Keratinocyte (primary cell): Measurements from ENCODE around the gene CPHXL. TPM values are rescaled to one million over a fixed set of nuclear protein-coding genes. Genes with fewer than 3 reads are reported as not detected.

Experiments used
- DNase-seq: peaks from one replicate; pipeline ENCODE4 v3.0.0-alpha.2; 2011; ENCODE audit warnings: low read depth, missing footprints, low spot score
- FAIRE-seq: peaks from 2 replicates; lab custom pipeline; 2011; peaks lifted over from hg19 to GRCh38; lab: Jason Lieb, UNC
- H2AFZ ChIP-seq: 2 replicates; pipeline ENCODE4 v1.6.0; 2012; ENCODE audit warnings: low read length, control low read depth, inconsistent platforms; ENCODE audit not compliant: control insufficient read depth
- H3K27ac ChIP-seq: 2 replicates; pipeline ENCODE4 v1.5.1; 2011; ENCODE audit warnings: low read length; ENCODE audit not compliant: control insufficient read depth, insufficient read depth
- H3K27me3 ChIP-seq: 3 replicates; pipeline ENCODE4 v1.6.0; 2011; ENCODE audit warnings: low read length; ENCODE audit not compliant: control insufficient read depth, insufficient read depth; ENCODE audit errors: extremely low read depth
- H3K36me3 ChIP-seq, 2 experiments: 2 replicates in 1 of 2; 3 replicates in 1 of 2; pipeline ENCODE4 v1.5.1; 2011; ENCODE audit warnings: low read length in 2 of 2, mild to moderate bottlenecking in 1 of 2; ENCODE audit not compliant: control insufficient read depth in 2 of 2, insufficient read depth in 2 of 2; ENCODE audit errors: extremely low read depth in 1 of 2
- H3K4me1 ChIP-seq: 3 replicates; pipeline ENCODE4 v1.5.1; 2011; ENCODE audit warnings: low read length; ENCODE audit not compliant: control insufficient read depth, insufficient read depth; ENCODE audit errors: extremely low read depth
- H3K4me2 ChIP-seq: 3 replicates; pipeline ENCODE4 v1.6.0; 2011; ENCODE audit warnings: low read depth, low read length; ENCODE audit not compliant: control insufficient read depth, insufficient read depth; ENCODE audit errors: extremely low read depth
- H3K4me3 ChIP-seq, 3 experiments: fragments of 200-600 bp in 1 of 3; sonication (generic) in 1 of 3; 2 replicates in 2 of 3; 3 replicates in 1 of 3; pipeline ENCODE4 v1.5.1; 2011 to 2016; ENCODE audit warnings: low read length in 3 of 3, mild to moderate bottlenecking in 3 of 3, control low read depth in 2 of 3, inconsistent platforms in 1 of 3, low read depth in 1 of 3, mixed read lengths in 1 of 3, mixed run types in 1 of 3, moderate library complexity in 1 of 3; ENCODE audit not compliant: control insufficient read depth in 2 of 3, insufficient read depth in 2 of 3; ENCODE audit errors: extremely low read depth in 1 of 3
- H3K79me2 ChIP-seq: 2 replicates; pipeline ENCODE4 v1.6.0; 2012; ENCODE audit warnings: low read length; ENCODE audit not compliant: control insufficient read depth, insufficient read depth
- H3K9ac ChIP-seq: 3 replicates; pipeline ENCODE4 v1.6.0; 2011; ENCODE audit warnings: low read length; ENCODE audit not compliant: control insufficient read depth, insufficient read depth; ENCODE audit errors: extremely low read depth
- H3K9me1 ChIP-seq: 3 replicates; pipeline ENCODE4 v1.6.0; 2011; ENCODE audit warnings: low read length; ENCODE audit not compliant: control insufficient read depth, insufficient read depth; ENCODE audit errors: extremely low read depth
- H3K9me3 ChIP-seq: 2 replicates; pipeline ENCODE4 v1.5.1; 2012; ENCODE audit warnings: low read depth, low read length; ENCODE audit not compliant: control insufficient read depth
- H4K20me1 ChIP-seq: 3 replicates; pipeline ENCODE4 v1.6.0; 2011; ENCODE audit warnings: low read length; ENCODE audit not compliant: control insufficient read depth, insufficient read depth; ENCODE audit errors: extremely low read depth
- CTCF ChIP-seq, 3 experiments: IDR thresholded peaks in 1 of 3; conservative IDR thresholded peaks in 1 of 3; optimal IDR thresholded peaks in 1 of 3; 2 replicates in 2 of 3; 3 replicates in 1 of 3; pipeline versions ENCODE3 to v1.5.1; 2011; ENCODE audit warnings: low read length in 3 of 3, mild to moderate bottlenecking in 3 of 3, moderate library complexity in 2 of 3, control low read depth in 1 of 3, inconsistent platforms in 1 of 3; ENCODE audit not compliant: insufficient read depth in 2 of 3; ENCODE audit errors: extremely low read depth in 1 of 3
- EZH2 ChIP-seq: IDR thresholded peaks from one replicate; pipeline ENCODE4 v1.6.1; 2012; ENCODE audit warnings: inconsistent platforms, mild to moderate bottlenecking, low read length, moderate library complexity
- dilution Hi-C: fragments of 300-500 bp; cut with MboI; formaldehyde crosslinking; loops from one replicate; pipeline ENCODE4 v1.7.0; 2020; ENCODE audit warnings: low sequenced_read_pairs; ENCODE audit not compliant: extremely low pct_ligation_motif_present
- polyA plus RNA-seq, 5 experiments: library from polyadenylated mRNA; depleted of rRNA in 3 of 5; stranded (reverse) in 3 of 5; stranded (forward) in 1 of 5; unstranded in 1 of 5; fragments of >200 nt; gene quantifications; 1 replicate in 1 of 5; 2 replicates in 3 of 5; 3 replicates in 1 of 5; pipeline versions ENCODE4 v1.2.1 to v1.2.3, GENCODE V29; 2011 to 2012; ENCODE audit warnings: missing spikeins in 2 of 5, low read depth in 1 of 5, low replicate concordance in 1 of 5

The CPHXL gene
- polyA plus RNA-seq, 1 donor (not counting 4 experiments of a cell fraction or from before 2014, with no cell fraction given): not detected

DNA sequence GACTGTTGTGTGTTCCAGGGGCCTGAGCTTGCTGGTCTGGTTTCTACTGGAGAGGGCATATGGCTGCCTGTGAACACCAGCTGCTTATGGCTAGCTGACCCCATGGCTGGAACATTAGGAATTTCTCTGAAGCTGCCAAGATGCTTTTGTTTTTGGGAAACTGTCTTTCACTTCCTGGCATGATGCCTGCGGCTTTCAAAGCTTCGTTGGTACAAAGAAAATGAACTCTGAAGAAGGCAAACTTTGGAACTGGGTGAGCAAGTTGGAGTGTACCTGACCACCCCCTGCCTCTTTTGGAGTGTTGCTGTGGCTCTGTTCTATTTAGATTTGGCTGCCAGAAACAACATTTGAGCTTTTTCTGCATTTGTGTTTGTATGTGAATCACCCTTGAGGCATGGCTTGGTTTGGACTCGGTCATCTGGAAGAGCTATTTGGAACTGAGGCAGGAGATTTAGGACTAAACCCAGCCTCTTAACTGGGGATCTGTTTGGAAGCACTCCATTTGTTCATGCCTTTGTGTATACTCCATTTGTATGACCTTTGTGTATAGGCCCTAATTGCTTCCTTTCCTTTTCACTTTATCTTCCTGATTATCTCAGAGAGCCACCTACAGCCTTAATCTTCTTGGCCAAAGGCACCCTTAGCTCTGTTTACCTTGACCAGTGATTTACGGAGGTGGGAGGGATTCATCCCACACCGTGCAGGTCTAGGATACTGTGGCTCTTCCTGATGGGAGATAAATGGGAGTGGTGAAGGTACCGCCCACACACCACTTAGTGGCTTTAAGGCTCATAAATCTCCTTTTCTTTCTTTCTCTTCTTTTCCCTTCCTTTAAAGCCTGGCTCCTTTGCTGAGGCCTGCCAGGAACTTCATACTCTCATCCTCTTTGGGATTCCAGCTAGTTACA lies 7.3 kb upstream of the CPHXL start:
- DNase-seq (no peak), FAIRE-seq (no peak)
- dilution Hi-C loops: no loop called here
- H3K36me3 ChIP-seq: no peaks in the 10 kb centered on the region
- TF ChIP-seq CTCF (optimal IDR thresholded peaks at IDR 0.05 in 1 of 3, IDR thresholded peaks at IDR 0.05 in 1 of 3, conservative IDR thresholded peaks at IDR 0.05 in 1 of 3; ENCODE audit: extremely low read depth in 1 of 3, insufficient read depth in 2 of 3, low read length in 3 of 3): no peak
- no peak for TF ChIP-seq EZH2
- H4K20me1 ChIP-seq: no peaks in the 10 kb centered on the region
- H3K27ac ChIP-seq: no peak overlapping the region
- no peaks in the 10 kb centered on the region for H3K27me3 ChIP-seq
- no peaks in the 10 kb centered on the region for H3K4me1 ChIP-seq
- no peak overlapping the region for H2AFZ ChIP-seq
- no peak overlapping the region for H3K4me3 ChIP-seq
- H3K9me3 ChIP-seq: no peaks in the 10 kb centered on the region
- no peaks in the 10 kb centered on the region for H3K9me1 ChIP-seq
- H3K9ac ChIP-seq: no peak overlapping the region
- H3K4me2 ChIP-seq: no peak overlapping the region
- H3K79me2 ChIP-seq: no peaks in the 10 kb centered on the region

- H3K9me3 ChIP-seq: no peaks in the 10 kb centered on the region
- H3K9me1 ChIP-seq: no peaks in the 10 kb centered on the region
- no peak for TF ChIP-seq EZH2
- TF ChIP-seq CTCF (optimal IDR thresholded peaks at IDR 0.05 in 1 of 3, IDR thresholded peaks at IDR 0.05 in 1 of 3, conservative IDR thresholded peaks at IDR 0.05 in 1 of 3; ENCODE audit: extremely low read depth in 1 of 3, insufficient read depth in 2 of 3, low read length in 3 of 3): no peak
- no peak overlapping the region for H3K9ac ChIP-seq
- H3K27me3 ChIP-seq: no peaks in the 10 kb centered on the region
- no peaks in the 10 kb centered on the region for H3K36me3 ChIP-seq
- no peak overlapping the region for H2AFZ ChIP-seq
- no peak overlapping the region for H3K4me2 ChIP-seq
- DNase-seq (no peak), FAIRE-seq (no peak)
- no peaks in the 10 kb centered on the region for H3K79me2 ChIP-seq
- H3K27ac ChIP-seq: no peak overlapping the region
- no peaks in the 10 kb centered on the region for H4K20me1 ChIP-seq
- dilution Hi-C loops: no loop called here
- no peak overlapping the region for H3K4me3 ChIP-seq
- no peaks in the 10 kb centered on the region for H3K4me1 ChIP-seq
Measured at GRCh38 chr16:75732871-75733270, 6.6 kb upstream of the CPHXL start.
